Adrenal gland (tissue), 5 donors: ENCODE measurements around the gene CR1.

Source experiments
- CTCF ChIP-seq, 6 experiments: fragments of 450-650 bp in 4 of 6; fragments of 200-600 bp in 2 of 6; sonication (generic) in 1 of 6; IDR thresholded peaks; 1 replicate in 5 of 6; 2 replicates in 1 of 6; pipeline versions ENCODE4 v1.5.1 to v1.8.0; 2016 to 2021; ENCODE audit warnings: antibody characterized with exemption in 6 of 6, mild to moderate bottlenecking in 2 of 6, moderate library complexity in 1 of 6
- POLR2A ChIP-seq, 2 donors: fragments of 450-650 bp; IDR thresholded peaks; one replicate each; pipeline ENCODE4 v1.6.1; 2017; ENCODE audit warnings: antibody characterized with exemption in 2 of 2, mild to moderate bottlenecking in 2 of 2, moderate library complexity in 1 of 2
- donor health status: DM: no; HTN: no; CAD: no.

GRCh38 chr1:207631137-207631536 is 135.2 kb downstream of the CR1 start:
- TF ChIP-seq CTCF (IDR thresholded peaks at IDR 0.05) (no peak), POLR2A (IDR thresholded peaks at IDR 0.05) (no peak)
